GM23338 (cell line): ENCODE measurements around the gene ADIG. TPM values are rescaled to one million over a fixed set of nuclear protein-coding genes. Genes with fewer than 3 reads are reported as not detected.

ENCODE experiments used
- ATAC-seq: fragments of 200-7000 bp; cut with Tn5 transposase; 3 replicates; pipeline ENCODE4 v1.9.1; 2020
- DNase-seq: peaks from one replicate; pipeline ENCODE4 v3.0.0-alpha.2; 2015; ENCODE audit warnings: low spot score
- H2AFZ ChIP-seq: fragments of 200-600 bp; sonication (generic); 2 replicates; pipeline ENCODE4 v1.8.0; 2016; ENCODE audit warnings: antibody characterized with exemption, mild to moderate bottlenecking, moderate library complexity
- H3F3A ChIP-seq: fragments of 200-600 bp; sonication (generic); replicated peaks from 2 replicates; pipeline ENCODE4 v1.8.0; 2017; ENCODE audit warnings: antibody characterized with exemption, mixed run types, low read depth
- H3K27ac ChIP-seq: fragments of 200-600 bp; sonication (generic); 2 replicates; pipeline ENCODE4 v1.6.1; 2016; ENCODE audit warnings: low read depth
- H3K27me3 ChIP-seq: fragments of 200-600 bp; sonication (generic); 2 replicates; pipeline ENCODE4 v1.8.0; 2016; ENCODE audit warnings: mild to moderate bottlenecking, mixed run types, moderate library complexity; ENCODE audit not compliant: insufficient read depth
- H3K36me3 ChIP-seq: fragments of 200-600 bp; sonication (generic); 2 replicates; pipeline ENCODE4 v1.8.0; 2016; ENCODE audit warnings: mild to moderate bottlenecking; ENCODE audit not compliant: insufficient read depth
- H3K4me1 ChIP-seq: fragments of 200-600 bp; sonication (generic); 2 replicates; pipeline ENCODE4 v1.8.0; 2016; ENCODE audit warnings: mild to moderate bottlenecking, moderate library complexity; ENCODE audit not compliant: insufficient read depth
- H3K4me2 ChIP-seq: fragments of 200-600 bp; sonication (generic); 2 replicates; pipeline ENCODE4 v1.7.1; 2017; ENCODE audit warnings: mixed run types
- H3K4me3 ChIP-seq: fragments of 200-600 bp; sonication (generic); 2 replicates; pipeline ENCODE4 v1.6.1; 2016; ENCODE audit warnings: mixed run types
- H3K79me2 ChIP-seq: fragments of 200-600 bp; sonication (generic); replicated peaks from 2 replicates; pipeline ENCODE4 v1.8.0; 2017; ENCODE audit warnings: mild to moderate bottlenecking; ENCODE audit not compliant: insufficient read depth
- H3K9me2 ChIP-seq: fragments of 200-600 bp; sonication (generic); 2 replicates; pipeline ENCODE4 v1.8.0; 2017; ENCODE audit not compliant: insufficient read depth
- H4K20me1 ChIP-seq: fragments of 200-600 bp; sonication (generic); replicated peaks from 2 replicates; pipeline ENCODE4 v1.8.0; 2017; ENCODE audit warnings: mild to moderate bottlenecking; ENCODE audit not compliant: insufficient read depth
- H3K27ac Mint-ChIP-seq: 2 replicates; pipeline ENCODE4 v1.8.0; 2020; ENCODE audit warnings: inconsistent platforms, mild to moderate bottlenecking, moderate library complexity, mixed read lengths
- H3K27me3 Mint-ChIP-seq: 3 replicates; pipeline ENCODE4 v1.8.0; 2022; ENCODE audit warnings: low read depth, mild to moderate bottlenecking, moderate library complexity, mixed read lengths, inconsistent platforms; ENCODE audit not compliant: insufficient read depth, poor library complexity
- H3K36me3 Mint-ChIP-seq: 3 replicates; pipeline ENCODE4 v1.8.0; 2021; ENCODE audit warnings: low read depth, mild to moderate bottlenecking, inconsistent platforms, moderate library complexity, mixed read lengths
- H3K4me1 Mint-ChIP-seq: 3 replicates; pipeline ENCODE4 v1.8.0; 2020; ENCODE audit warnings: mild to moderate bottlenecking, inconsistent platforms, mixed read lengths
- H3K4me3 Mint-ChIP-seq: 3 replicates; pipeline ENCODE4 v1.8.0; 2021; ENCODE audit warnings: moderate library complexity, mild to moderate bottlenecking, inconsistent platforms, mixed read lengths
- H3K9me3 Mint-ChIP-seq: 3 replicates; pipeline ENCODE4 v1.8.0; 2020; ENCODE audit warnings: moderate library complexity, mild to moderate bottlenecking, inconsistent platforms, mixed read lengths
- CREB1 ChIP-seq: fragments of 250-450 bp; sonication (Bioruptor Pico); IDR thresholded peaks from 2 replicates; pipeline ENCODE4 v1.5.0; 2020; ENCODE audit warnings: low read depth, mild to moderate bottlenecking, moderate library complexity
- EZH2phosphoT487 ChIP-seq: fragments of 200-600 bp; sonication (generic); IDR thresholded peaks from one replicate; pipeline ENCODE4 v1.8.1; 2018; ENCODE audit warnings: antibody characterized with exemption; ENCODE audit not compliant: unreplicated experiment
- JUNB ChIP-seq: IDR thresholded peaks from one replicate; pipeline ENCODE4 v1.6.1; 2016; ENCODE audit warnings: antibody characterized with exemption; ENCODE audit not compliant: unreplicated experiment
- NANOG ChIP-seq: IDR thresholded peaks from 2 replicates; pipeline ENCODE4 v1.6.1; 2016; ENCODE audit warnings: antibody characterized with exemption, borderline replicate concordance
- POLR2AphosphoS5 ChIP-seq: IDR thresholded peaks from 2 replicates; pipeline ENCODE4 v1.6.1; 2016; ENCODE audit warnings: antibody characterized with exemption, low read depth
- STAT1 ChIP-seq: IDR thresholded peaks from one replicate; pipeline ENCODE4 v1.6.1; 2016; ENCODE audit warnings: antibody characterized with exemption; ENCODE audit not compliant: unreplicated experiment
- ZNF331 ChIP-seq: fragments of 250-450 bp; sonication (Bioruptor Pico); IDR thresholded peaks from 2 replicates; pipeline ENCODE4 v1.5.0; 2020; ENCODE audit warnings: low read depth, mild to moderate bottlenecking, moderate library complexity
- polyA plus RNA-seq: library from polyadenylated mRNA; unstranded; fragments of >200 nt; fragmentation: Nextera tagmentation; extraction: Ambion mirVana; gene quantifications from 2 replicates; pipeline ENCODE4 v1.2.1, GENCODE V29; 2016
- total RNA-seq: library from RNA; depleted of rRNA; stranded (reverse); fragments of >200 nt; shearing (Covaris generic); gene quantifications from 2 replicates; pipeline ENCODE4 v1.2.3, GENCODE V29; 2014
- TF ChIP-seq, protein P1 (sequence below): IDR thresholded peaks from 2 replicates; pipeline ENCODE4 v1.6.1; 2016; ENCODE audit warnings: antibody characterized with exemption

The ADIG gene
- total and polyA plus RNA-seq, 2 experiments from 2014 or later = not detected

DNA sequence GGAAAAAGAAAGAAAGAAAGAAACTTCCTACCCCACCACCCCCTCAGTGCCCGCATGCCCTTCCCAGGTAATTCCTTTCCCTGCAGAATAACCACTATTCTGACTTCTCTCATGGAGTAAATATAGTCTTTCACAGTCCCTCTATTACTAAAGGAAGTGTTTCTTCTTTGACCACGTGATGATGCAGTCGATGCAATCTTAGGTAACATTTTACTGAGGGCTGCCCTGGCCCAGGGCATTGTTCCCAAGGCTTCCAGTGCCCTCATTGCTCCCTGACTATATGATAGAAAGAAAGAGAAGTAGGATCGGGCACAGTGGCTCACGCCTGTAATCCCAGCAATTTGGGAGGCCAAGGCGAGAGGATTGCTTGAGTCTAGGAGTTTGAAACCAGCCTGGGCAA is 49.7 kb downstream of the ADIG start:
- H3K36me3 Mint-ChIP-seq = no peaks in the 10 kb centered on the region
- H3K27ac Mint-ChIP-seq = no peak overlapping the region
- no peaks in the 10 kb centered on the region for H3F3A ChIP-seq
- ATAC-seq (no peak), DNase-seq (no peak)
- H3K4me3 Mint-ChIP-seq = no peak overlapping the region
- no peak overlapping the region for H3K4me3 ChIP-seq
- H4K20me1 ChIP-seq = no peaks in the 10 kb centered on the region
- H2AFZ ChIP-seq = no peak overlapping the region
- H3K4me2 ChIP-seq = no peak overlapping the region
- H3K27me3 ChIP-seq = no peaks in the 10 kb centered on the region; the same call in 1 of the 2 replicates
- H3K79me2 ChIP-seq = no peaks in the 10 kb centered on the region
- H3K4me1 ChIP-seq = peaks cover 7% of the 10 kb centered on the region; the same call in 1 of the 2 replicates
- H3K27ac ChIP-seq = no peak overlapping the region
- no peaks in the 10 kb centered on the region for H3K36me3 ChIP-seq
- H3K27me3 Mint-ChIP-seq = peaks cover 14% of the 10 kb centered on the region
- peaks cover 19% of the 10 kb centered on the region for H3K4me1 Mint-ChIP-seq
- TF ChIP-seq ZNF331 (CRISPR knock-in tag) = no peak
- no peak for TF ChIP-seq CREB1 (CRISPR knock-in tag)
- no peak for TF ChIP-seq NANOG
- TF ChIP-seq, protein P1, sequence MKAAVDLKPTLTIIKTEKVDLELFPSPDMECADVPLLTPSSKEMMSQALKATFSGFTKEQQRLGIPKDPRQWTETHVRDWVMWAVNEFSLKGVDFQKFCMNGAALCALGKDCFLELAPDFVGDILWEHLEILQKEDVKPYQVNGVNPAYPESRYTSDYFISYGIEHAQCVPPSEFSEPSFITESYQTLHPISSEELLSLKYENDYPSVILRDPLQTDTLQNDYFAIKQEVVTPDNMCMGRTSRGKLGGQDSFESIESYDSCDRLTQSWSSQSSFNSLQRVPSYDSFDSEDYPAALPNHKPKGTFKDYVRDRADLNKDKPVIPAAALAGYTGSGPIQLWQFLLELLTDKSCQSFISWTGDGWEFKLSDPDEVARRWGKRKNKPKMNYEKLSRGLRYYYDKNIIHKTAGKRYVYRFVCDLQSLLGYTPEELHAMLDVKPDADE = no peak
- H3K9me3 Mint-ChIP-seq = no peaks in the 10 kb centered on the region; the same call in 2 of the 3 replicates
- H3K9me2 ChIP-seq = 0 out of 2 replicates have a peak, but pooled peaks cover under 1% of the 10 kb centered on the region

DNA sequence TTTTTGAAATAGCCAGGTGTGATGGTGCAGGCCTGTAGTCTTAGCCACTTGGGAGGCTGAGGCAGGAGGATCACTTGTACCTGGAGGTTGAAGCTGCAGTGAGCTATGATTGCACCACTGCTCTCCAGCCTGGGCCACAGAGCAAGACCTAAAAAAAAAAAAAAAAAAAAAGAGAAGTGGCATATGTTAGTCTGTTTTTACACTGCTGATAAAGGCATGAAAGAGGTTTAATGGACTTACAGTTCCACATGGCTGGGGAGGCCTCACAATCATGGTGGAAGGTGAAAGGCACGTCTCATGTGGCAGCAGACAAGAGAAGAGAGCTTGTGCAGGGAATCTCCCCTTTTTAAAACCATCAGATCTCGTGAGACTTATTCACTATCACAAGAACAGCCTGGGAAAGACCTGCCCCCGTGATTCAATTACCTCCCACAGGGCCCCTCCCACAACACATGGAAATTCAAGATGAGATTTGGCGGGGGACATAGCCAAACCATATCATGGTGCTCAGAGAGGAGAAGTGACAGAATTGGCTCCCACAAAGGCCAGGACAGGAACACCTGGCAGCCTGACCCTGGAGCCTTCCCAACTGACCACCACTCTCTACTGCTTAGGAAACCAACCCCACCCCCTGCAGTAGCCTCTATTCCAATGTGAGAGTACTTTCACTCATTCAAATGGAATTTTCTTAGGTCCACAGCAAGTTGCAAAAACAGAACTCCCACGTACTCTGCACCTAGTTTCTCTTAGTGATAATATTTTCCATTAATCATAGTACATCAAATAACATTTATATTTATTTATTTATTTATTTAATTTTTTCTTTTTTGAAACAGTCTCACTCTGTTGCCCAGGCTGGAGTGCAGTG is 50.4 kb downstream of the ADIG start:
- Mint-ChIP-seq H3K4me3 (no peak overlapping the region), H3K36me3 (no peaks in the 10 kb centered on the region), H3K9me3 (peaks cover 2% of the 10 kb centered on the region; the same call in 1 of the 3 replicates), H3K27ac (no peak overlapping the region), H3K4me1 (peaks cover 22% of the 10 kb centered on the region), H3K27me3 (peaks cover 14% of the 10 kb centered on the region)
- Histone ChIP-seq H3K4me1 (peaks cover 7% of the 10 kb centered on the region; the same call in 1 of the 2 replicates), H3K27me3 (no peaks in the 10 kb centered on the region; the same call in 1 of the 2 replicates), H4K20me1 (no peaks in the 10 kb centered on the region), H2AFZ (no peak overlapping the region), H3K27ac (no peak overlapping the region), H3K79me2 (no peaks in the 10 kb centered on the region), H3K36me3 (no peaks in the 10 kb centered on the region), H3K4me2 (no peak overlapping the region), H3K4me3 (no peak overlapping the region), H3K9me2 (0 out of 2 replicates have a peak, but pooled peaks cover 3% of the 10 kb centered on the region), H3F3A (no peaks in the 10 kb centered on the region)
- DNase-seq = no peak
- no peak for TF ChIP-seq STAT1
- no peak for TF ChIP-seq EZH2phosphoT487
- TF ChIP-seq NANOG = no peak
- TF ChIP-seq CREB1 (CRISPR knock-in tag) = no peak
- TF ChIP-seq JUNB = no peak
- no peak for TF ChIP-seq POLR2AphosphoS5
- ATAC-seq = no peak
